Suprapubic skin (tissue), 3 donors: ENCODE results near the gene NDUFS5.

Experiments
- CTCF ChIP-seq, 2 donors: fragments of 200-600 bp in 1 of 2; fragments of 450-650 bp in 1 of 2; sonication (generic) in 1 of 2; IDR thresholded peaks; one replicate each; pipeline ENCODE4 v1.5.1; 2016 to 2019; ENCODE audit warnings: antibody characterized with exemption in 2 of 2, mild to moderate bottlenecking in 1 of 2, moderate library complexity in 1 of 2
- EP300 ChIP-seq: sonication (generic); formaldehyde crosslinking; IDR thresholded peaks from one replicate; pipeline ENCODE4 v1.6.1; 2017; ENCODE audit warnings: antibody characterized with exemption
- POLR2A ChIP-seq, 2 donors: fragments of 450-650 bp; IDR thresholded peaks; one replicate each; pipeline ENCODE4 v1.6.1; 2017; ENCODE audit warnings: antibody characterized with exemption in 2 of 2, mild to moderate bottlenecking in 2 of 2, moderate library complexity in 2 of 2

GRCh38 chr1:38990386-38990737, 35.8 kb upstream of the NDUFS5 start:
- TF ChIP-seq CTCF (IDR thresholded peaks at IDR 0.05) (no peak), POLR2A (IDR thresholded peaks at IDR 0.05) (no peak), EP300 (no peak)
